Endometrial microvascular endothelial cells (primary cell): ENCODE measurements around the gene SCNM1. TPM values are rescaled to one million over a fixed set of nuclear protein-coding genes. Genes with fewer than 3 reads are reported as not detected.
"Not testable (repeated sequence)": the region's sequence is repeated elsewhere in the genome, so short reads cannot be mapped to it uniquely, and the experiment has no call there.

Source experiments
- in situ Hi-C: cut with HindIII; loops from 2 replicates; pipeline ENCODE4 v1.10.0; 2017; ENCODE audit warnings: low sequenced_read_pairs, low pct_unique_long_range_greater_than_20kb; ENCODE audit errors: inconsistent ontology term
- total RNA-seq: library from RNA; depleted of rRNA; stranded (reverse); fragments of >200 nt; gene quantifications from one replicate; pipeline ENCODE4 v1.2.3, GENCODE V29; 2015; ENCODE audit errors: inconsistent ontology term

The SCNM1 gene
- total RNA-seq, 1 donor from 2014 or later = 34.4 TPM

DNA sequence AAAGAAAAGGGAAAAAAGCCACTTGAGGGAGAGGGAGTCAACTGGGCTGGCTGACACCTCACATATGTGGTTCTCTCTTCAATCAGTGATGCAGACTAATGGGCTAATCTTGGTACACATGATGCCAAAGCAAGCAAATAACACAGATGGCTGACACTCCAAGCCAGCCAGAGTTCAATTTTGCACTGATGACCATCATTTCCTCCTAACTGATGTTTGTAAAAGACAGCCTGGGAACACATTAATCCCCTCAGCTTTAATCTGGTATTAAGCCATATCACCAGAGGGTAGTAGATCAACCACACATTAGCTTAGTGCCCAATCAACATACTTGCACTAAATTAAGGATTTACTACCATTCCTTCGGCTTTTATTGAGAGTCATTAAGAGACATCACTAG is 21.3 kb downstream of the SCNM1 start:
- in situ Hi-C loops = no loop called here

DNA sequence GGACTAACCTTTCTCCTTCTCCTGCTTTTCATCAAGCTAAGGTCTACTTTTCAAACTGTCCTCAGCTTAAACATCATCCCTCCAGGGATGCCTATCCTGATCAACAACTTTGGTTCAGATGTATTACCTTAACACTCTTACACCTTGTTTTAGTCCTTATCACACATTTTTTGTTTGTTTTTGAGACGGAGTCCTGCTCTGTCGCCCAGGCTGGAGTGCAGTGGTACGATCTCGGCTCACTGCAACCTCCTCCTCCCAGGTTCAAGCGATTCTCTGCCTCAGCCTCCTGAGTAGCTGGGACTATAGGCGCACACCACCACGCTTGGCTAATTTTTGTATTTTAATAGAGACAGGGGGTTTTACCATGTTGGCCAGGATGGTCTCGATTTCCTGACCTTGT is 22.7 kb downstream of the SCNM1 start:
- in situ Hi-C loops = not testable (repeated sequence)

DNA sequence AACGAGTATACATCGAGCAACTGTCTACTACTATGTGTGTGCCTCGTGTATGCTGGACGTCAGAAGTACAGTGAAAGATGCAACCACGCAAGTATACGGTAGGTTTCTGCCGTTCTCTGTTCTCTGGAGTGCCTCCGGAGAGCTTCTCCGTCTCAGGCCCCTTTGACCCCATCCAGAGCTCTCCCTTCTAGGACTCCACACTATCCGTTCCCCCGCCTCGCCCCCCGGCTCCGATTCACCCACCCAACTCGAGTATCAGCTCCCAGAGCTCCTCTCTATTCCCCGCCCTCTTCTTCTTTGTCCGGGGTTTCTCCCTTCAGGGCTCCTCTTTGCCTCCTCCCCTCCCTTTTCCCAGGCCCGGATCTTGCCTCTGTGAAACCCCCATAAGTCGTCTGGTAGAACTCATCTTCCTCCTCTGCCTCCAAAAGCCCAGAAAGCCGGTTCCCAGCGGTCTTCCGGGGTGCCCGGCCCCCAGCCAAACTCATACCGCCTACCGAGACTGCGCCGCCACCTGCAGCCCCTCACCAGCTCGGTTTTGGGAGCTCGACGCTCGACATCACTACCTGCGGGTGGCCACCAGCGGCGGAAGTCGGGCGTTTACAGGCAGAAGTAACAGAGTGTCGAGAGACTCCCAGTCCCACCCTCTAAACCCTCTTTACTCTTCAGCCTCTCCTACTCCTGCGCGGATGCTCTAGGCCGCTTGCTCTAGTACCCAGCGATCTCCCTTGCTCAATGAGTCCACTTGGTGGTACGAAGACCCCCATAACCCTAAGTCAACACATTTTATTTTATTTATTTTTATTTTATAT is 23.9 kb downstream of the SCNM1 start, which contains the start of gene VPS72:
Gene VPS72, minus strand, starts transcription at position 561 of the 809 bp plus-strand sequence. Its CDS starts 76 bp downstream, at position 485.
- in situ Hi-C loops = no loop called here

DNA sequence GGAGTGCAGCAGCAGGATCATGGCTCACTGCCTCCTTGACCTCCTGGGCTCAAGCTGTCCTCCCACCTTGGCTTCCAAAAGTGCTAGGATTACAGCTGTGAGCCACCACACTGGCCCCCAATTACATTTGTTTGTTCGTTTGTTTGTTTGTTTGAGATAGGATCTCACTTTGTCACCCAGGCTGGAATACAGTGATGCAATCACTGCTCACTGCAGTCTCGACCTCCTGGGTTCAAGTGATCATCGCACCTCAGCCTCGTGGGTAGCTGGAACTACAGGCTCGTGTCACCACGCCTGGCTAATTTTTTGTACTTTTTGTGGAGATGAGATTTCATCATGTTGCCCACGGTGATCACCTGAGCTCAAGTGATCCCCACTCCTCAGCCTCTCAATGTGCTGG is 26.1 kb downstream of the SCNM1 start:
- in situ Hi-C loops = no loop called here

DNA sequence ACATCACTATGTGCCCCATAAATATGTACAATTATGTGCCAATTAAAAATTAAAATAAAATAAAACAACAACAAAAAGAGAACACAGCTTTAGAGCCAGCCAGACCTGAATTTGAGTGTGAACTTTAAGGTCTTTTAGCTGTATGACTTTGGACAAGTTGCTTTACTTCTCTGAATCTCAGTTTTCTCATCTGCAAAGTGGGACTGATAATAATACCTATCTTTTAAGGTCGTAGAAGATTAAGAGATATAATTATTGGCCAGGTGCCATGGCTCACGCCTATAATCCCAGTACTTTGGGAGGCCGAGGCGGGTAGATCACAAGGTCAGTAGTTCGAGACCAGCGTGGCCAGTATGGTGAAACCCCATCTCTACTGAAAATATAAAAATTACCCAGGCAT is 27.4 kb downstream of the SCNM1 start:
- in situ Hi-C loops = no loop called here

DNA sequence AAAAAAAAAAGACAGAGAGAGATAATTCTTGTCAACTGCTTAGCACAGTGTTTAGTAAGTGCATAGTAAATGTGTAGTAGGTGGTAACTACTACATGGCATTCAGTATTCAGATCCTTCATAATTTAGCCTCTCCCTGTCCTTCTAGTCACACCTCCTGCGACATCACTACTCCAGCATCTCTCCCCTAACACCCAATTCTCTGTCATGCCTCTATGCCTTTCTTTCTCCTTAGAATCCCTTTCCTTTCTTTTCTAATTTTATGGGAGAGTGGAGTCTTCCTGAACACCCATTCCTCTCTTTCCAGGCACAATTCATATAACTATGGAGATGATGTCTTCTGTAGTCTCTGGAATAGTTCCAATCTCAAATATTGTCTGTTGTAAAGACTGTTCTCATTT is 27.9 kb downstream of the SCNM1 start:
- in situ Hi-C loops = no loop called here

DNA sequence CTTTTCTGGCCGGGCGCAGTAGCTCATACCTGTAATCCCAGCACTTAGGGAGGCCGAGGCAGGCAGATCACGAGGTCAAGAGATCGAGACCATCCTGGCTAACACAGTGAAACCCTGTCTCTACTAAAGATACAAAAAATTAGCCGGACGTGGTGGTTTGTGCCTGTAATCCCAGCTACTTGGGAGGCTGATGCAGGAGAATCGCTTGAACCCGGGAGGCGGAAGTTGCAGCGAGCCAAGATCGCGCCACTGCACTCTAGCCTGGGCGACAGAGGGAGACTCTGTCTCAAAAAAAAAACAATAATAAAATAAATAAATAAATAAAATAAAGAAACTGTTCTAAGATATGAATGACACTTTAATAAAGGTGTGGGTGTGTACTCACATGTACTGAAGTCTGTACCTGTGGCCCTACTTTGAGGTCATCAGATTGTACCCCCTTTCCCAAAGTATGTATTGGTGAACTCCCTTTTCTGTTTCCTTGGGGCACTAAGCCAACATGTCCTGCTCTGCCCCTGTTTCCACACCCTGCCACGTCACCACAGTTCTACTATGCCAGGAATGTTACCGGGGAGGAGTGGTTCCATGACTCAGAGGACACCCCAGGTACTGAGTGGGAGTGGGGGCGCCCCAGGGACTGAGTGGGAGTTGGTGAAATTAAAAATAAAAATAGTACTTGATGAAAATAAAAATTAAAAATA is 29.1 kb downstream of the SCNM1 start:
- in situ Hi-C loops = not testable (repeated sequence)

DNA sequence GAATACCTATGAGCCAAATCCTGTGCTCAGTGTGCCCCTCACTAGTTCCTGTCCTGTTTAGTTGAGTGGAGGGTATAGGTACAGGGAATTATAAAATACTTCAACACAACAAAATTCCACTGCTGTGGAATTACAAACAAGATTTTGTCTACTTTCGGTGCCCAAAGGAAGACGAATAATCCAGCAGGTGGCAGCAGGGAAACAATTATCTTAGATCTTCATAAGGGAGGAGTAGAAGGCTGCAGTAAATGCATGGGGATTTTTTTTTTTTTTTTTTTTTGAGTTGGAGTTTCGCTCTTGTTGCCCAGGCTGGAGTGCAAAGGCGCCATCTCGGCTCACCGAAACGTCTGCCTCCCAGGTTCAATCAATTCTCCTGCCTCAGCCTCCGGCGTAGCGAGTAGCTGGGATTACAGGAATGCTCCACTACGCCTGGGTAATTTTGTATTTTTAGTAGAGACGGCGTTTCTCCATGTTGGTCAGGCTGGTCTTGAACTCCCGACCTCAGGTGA is 30.4 kb downstream of the SCNM1 start:
- in situ Hi-C loops = no loop called here

DNA sequence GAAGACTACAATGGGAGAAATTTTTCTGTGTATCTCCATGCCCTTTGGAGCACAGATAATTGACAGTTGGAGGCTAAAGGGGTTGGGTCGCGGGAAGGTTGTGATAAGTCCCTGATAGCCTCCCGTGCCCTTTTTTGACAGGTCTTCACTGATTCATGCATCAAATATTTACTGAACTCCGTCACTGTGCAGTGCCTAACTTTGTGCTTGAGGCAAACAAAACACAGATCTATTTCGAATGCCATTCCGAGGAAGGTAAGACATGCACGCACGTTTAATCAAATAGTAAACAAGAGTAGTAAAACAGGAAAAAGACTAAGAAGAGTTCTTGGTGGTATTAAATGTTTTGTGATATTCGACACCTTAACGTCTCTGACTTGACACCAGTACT is 31.9 kb downstream of the SCNM1 start:
- in situ Hi-C loops = no loop called here

DNA sequence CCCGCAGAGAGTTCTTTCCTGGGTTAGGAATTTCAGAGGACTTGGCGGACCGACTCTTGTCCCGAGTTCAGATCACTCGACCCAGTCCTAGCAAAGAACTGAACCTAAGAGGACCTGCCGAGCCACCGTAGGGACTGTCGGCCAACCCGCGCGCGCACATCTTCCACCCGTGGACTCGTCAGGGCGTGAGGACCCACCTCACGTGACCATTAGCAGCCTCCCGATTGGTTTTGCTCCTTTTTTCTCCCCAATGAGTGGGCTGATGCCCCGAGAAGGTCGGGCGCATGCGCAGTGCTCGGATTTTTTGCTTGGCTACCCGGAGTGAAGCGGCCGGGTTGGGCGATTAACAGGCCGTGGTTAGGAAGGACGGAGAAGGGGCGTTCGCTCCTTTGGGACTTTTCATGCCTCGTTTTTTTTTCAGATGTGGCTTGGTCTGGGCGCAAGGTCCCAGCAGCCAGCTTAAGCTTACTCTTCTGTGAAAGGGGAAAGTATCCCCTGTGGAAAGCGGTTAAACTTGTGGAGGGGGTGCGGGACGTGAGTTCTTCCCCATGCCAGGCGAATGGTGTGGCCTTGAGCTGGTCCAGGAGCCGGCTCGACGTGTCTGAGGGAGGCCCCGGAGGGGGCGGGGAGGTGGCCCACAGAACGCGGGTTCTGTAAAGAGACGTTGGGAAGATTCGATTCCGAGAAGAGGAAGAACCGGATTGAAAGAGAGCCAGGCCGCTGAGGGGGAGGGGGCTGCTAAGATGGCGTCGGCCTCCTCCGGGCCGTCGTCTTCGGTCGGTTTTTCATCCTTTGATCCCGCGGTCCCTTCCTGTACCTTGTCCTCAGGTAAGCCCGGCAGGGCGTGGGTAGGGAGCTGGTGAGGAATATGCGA is 32.5 kb downstream of the SCNM1 start, which contains the start of gene PIP5K1A:
Gene PIP5K1A, plus strand, starts transcription at position 299 of the 874 bp plus-strand sequence. Its CDS starts 445 bp downstream, at position 744.
- in situ Hi-C loops = no loop called here

DNA sequence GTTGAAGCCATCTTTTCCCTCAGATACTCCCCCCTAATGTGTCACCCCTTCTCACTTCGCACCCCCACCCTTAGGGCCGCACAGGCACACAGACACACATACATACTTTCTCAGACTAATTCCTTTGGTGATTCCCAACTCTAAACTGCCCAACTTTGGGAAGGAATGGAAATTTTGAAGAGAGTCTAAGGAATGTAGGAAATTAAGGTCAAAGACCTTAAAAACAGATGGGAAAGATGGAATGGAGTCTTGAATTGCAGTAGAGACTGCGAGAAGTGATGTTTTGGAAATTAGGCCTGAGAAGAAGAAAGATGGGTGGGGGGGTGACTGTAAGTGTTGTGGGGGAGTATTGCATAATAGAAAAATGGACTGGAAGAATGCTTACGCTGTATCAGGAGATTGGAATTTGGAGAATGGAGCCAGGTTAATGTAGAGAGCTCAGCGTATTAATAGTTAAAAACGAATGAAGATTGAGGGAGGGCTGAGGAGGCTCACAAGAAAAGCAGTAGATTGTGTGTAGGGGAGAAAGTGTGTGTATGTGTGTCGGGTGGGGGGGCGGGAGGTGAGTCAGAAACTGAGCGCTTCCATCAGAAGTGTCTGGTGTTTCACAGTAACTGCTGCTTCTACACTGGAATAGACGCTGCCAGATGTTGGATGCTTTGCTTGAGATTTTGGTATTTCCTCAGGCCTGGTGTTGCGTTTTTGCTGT is 34.1 kb downstream of the SCNM1 start:
- in situ Hi-C loops = no loop called here

DNA sequence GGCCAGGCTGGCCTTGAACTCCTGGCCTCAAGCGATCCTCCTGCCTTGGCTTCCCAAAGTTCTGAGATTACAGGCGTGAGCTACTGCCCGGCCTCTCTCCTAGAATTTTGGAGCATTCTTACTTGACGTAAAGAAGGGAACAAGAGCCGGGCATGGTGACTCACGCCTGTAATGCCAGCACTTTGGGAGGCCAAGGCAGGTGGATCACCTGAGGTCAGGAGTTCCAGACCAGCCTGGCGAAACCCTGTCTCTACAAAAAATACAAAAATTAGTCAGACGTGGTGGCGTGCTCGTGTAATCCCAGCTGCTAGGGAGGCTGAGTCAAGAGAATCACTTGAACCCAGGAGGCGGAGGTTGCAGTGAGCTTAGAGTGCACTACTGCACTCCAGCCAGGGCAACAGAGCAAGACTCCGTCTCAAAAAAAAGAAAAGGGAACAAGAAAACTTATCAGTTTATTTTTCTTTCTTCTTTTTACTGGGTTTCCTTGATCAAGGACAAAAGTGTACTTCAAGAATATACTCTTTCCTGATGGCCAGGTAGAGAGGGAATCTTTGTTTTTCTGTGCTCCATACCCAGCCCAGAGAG is 39.5 kb downstream of the SCNM1 start:
- in situ Hi-C loops = not testable (repeated sequence)

DNA sequence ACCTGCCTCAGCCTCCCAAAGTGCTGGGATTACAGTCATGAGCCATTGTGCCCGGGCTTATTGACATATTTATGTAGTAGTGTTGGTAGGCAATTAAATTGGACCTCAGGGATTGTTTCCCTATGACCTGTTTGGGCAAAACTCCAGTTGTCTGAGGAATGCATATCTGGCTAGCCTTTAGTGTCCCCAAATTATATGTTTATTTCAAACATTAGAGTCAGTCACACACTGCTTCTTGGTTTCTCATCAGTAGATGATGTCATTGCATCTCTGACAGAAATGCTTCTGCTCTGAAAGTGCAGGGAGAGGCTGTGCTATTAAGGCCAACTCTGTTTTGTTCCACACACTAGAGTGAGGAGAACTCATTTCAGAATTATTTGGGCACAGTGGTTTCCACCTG is 44.9 kb downstream of the SCNM1 start:
- in situ Hi-C loops = no loop called here

DNA sequence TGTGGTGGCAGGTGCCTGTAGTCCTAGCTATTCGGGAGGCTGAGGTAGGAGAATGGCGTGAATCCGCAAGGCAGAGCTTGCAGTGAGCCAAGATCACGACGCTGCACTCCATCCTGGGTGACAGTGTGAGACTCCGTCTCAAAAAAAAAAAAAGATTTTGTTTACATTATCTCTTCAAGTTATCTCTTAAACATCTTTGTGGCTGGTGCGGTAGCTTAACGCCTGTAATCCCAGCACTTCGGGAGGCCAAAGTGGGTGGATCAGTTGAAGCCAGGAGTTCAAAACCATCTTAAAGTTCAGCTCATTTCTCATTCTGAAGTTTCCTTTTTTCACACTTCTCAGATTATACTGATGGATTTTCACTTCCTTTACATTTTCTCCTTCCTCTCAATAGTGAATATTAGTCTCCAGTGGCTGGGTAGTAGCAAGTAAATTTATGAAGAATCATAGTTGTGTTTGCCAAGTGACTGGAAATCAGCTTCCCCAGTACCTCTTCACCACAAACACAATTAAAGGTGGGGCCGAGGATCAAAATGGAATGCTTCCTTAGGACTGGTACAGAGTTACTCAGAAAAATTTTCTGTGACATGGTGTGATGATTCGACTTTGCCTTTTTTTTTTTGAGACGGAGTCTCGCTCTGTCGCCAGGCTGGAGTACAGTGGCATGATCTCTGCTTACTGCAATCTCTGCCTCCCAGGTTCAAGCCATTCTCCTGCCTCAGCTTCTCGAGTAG is 46.2 kb downstream of the SCNM1 start:
- in situ Hi-C loops = no loop called here

DNA sequence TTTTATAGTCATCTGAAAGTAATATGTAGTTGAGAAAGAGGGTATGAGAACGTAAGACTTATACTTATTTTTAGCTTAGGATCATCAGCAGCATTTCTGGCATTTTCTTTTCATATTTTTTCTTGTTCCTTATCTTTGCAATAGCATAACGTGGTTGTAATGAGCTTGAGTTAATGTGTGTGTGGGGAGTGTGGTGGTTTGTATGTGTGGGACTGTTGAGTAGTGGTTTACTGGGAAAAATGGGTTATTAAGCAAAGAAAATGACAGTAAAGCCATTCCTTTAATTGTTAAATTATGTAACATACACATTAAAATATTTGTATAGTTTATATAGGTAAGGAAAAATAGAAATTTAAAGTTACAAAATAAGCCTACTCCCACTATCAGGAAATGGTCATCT is 47.6 kb downstream of the SCNM1 start:
- in situ Hi-C loops = no loop called here
